ENCODE data around the gene ITGA11.
A peak's percentile ranks its signal among the peaks of the same experiment; 100 is the strongest.

Gene ITGA11

DNA sequence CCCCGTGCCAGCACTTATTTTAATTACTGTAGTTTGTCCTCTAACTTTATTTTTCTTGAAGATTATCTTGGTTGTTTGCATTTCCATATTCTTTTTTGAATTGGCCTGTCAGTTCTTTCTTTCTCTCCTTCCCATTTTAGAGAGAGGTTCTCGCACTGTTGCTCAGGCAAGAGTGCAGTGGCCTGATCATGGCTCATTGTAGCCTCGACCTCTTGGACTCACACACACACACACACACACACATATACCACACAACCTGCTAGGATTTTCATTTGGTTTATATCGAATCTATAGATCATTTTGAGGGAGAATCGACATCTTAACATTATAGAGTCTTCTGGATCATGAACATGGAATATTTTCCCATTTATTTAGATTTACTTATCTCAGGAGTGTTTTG, 145.7 kb downstream of the ITGA11 start:
- DNase-seq: no peak

DNA sequence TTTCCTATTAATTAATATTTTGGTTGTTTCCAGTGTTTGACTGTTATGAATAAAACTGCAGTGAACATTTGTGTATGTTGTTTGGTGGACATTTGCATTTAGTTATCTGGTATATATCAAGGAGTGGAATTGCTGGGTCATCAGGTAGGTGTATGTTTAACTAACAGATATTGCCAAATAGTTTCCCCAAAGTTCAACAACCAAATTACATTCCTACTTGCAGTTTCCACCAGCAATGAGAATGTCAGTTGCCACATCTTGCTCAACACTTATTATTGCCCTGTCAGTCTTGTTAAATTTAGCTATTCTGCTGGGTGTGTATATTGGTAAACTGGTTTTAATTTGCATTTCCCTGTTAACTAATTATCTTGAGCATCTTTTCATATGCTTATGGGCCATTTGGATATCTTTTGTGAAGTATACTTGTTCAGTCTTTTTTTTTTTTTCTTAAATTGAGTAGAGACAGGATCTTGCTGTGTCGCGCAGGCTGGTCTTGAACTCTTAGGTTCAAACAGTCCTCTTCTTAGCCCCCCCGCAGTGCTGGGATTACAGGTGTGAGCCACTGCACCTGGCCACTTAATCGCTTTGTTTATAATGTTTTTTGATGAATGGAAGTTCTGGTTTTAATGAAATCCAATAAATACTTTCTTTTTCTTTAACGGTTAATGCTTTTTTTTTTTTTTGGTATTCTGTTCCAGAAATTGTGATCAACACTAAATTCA, 146.5 kb downstream of the ITGA11 start:
- no peak for DNase-seq

DNA sequence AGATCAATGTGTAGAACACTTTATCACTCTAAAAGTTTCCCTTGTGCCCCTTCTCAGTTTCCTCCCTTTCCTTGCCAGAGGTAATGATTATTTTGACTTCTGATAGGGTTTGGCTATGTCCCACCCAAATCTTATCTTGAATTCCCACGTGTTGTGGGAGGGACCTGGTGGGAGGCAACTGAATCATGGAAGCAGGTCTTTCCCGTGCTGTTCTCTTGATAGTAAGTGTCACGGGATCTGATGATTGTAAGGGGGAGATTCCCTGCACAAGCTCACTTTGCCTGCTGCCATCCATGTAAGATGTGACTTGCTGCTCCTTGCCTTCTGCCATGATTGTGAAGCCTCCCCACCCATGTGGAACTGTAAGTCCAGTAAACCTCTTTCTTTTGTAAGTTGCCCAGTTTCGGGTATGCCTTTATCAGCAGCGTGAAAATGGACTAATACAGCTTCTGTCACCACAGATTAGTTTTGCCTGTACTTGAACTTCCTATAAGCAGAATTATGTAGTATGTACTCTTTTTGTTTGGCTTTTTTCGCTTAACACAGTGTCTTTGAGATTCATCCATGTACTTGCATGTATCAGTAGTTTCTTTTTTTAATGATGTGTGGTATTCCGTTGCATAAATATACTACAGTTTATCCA, 147.2 kb downstream of the ITGA11 start:
- no peak for DNase-seq

DNA sequence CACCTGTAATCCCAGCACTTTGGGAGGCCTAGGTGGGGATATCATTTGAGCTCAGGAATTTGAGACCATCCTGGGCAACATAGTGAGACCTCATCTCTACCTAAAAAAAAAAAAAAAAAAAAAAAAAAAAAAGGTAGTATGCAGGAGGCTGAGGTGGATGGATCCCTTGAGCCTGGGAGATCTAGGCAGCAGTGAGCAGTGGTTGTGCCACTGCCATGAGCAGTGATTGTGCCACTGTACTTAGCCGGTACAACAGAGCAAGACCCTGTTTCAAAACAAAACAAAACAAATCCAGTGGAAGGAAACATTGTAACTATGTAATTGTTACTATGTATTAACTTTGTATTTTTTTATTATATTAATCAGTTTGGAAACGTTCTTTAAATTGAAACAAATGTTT, 148.6 kb downstream of the ITGA11 start:
- DNase-seq: no peak

DNA sequence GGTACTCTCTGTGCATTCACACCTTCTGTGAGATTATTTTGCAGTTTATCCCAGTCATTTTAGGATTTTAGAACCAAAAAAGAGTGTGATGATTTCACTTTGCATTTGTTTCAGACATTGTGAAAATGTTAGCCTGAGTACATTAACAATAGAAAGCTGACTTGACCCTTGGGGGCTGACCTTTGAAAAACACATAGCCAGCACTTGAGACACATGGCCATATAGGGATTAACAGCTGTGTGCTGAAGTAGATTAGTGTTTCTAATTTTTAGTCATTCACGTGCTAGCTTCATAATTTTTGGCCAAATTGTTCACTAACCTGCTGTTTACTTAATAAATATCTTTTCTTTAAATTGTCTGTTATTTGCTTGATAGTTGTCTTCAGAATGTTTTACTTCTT, 151.0 kb downstream of the ITGA11 start:
- DNase-seq: no peak

DNA sequence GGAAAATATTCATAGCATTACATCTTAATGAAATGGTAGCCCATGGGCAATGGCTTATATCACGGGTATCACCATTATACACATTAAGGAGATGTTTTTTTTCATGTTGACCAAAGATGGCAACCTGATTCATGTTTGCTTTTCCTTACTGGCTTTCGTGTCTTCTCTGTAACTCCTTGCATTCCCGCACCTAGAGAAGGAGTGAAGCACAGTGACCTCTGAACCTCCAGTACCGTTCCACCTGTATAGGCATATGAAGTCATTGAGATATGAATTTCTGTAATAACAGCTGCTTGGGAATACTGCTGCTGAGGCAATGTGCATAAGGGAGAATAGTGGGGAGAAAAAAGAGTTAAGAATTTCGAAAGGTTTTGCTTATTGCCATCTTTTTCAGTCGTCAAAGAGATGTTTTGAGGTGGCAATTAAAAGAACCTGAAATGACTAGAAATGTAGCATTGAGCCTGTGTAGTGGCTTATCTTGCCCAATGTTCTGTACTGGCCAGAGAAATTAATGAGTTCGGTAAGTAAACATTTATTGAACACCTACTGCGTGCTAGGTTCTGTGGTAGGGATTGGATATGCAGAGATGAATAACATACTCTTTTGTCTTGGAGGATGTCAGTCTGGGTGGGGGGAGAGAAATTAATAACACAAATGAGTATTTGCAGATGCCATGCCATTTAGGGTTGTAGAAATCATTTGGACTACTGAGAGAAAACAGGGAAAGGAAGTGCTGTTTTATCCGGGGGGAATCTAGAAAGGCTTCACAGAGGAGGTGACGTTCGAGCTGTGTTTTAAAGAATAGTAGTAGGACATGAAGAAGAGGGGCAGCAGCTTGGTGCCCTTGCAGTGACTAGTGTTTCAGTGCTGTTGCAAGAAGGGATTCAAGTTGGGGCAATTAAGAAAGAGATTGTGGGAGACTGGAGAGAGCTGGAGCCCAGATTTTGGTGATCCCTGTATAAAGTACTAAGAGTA, 151.9 kb downstream of the ITGA11 start:
- DNase-seq: no peak

DNA sequence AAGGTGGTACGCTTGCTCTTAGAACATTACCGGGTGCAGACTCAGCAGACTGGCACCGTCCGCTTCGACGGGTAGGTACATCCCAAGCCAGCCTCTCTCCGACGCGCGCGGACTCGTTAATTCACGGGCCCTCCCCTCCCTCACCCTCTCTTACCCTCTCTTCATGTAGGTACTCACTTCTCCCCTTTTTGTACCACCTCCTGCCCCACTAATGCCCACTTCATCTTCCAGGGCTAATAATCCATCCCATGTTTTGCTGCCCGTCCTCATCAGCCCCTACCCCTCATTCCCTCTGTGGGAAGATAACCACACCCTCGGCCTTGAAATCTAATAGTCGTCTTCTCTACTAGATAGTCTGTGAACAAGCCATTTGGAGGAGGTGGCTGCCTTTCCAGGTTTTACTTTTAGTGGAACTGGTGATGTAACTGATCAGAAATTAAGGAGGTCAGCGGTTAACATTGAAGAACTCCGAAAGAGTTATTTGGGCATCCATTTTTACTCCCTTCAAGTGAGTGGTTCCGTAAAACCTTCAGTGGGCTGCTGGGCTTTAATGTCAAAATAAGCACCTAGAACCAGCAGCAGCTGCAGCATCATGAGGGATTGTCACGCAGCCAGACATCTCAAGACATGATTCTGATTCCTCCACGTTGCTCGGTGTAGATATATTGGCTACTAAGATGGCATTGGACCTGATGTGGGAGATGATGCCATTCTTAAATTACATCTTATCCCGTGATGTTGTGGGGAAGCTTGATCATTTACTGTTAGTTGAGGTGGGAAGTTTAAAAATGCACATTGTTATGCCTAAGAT, 153.2 kb downstream of the ITGA11 start:
- no peak for DNase-seq

DNA sequence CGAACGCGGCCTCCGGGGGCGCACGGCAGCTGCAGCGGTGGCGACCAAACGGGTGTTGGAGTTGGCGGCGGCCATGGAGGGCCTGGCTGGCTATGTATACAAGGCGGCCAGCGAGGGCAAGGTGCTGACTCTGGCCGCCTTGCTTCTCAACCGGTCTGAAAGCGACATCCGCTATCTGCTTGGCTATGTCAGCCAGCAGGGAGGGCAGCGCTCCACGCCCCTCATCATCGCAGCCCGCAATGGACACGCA, 153.7 kb downstream of the ITGA11 start:
- peak in 1 of 2 donors; percentile 74 for DNase-seq

DNA sequence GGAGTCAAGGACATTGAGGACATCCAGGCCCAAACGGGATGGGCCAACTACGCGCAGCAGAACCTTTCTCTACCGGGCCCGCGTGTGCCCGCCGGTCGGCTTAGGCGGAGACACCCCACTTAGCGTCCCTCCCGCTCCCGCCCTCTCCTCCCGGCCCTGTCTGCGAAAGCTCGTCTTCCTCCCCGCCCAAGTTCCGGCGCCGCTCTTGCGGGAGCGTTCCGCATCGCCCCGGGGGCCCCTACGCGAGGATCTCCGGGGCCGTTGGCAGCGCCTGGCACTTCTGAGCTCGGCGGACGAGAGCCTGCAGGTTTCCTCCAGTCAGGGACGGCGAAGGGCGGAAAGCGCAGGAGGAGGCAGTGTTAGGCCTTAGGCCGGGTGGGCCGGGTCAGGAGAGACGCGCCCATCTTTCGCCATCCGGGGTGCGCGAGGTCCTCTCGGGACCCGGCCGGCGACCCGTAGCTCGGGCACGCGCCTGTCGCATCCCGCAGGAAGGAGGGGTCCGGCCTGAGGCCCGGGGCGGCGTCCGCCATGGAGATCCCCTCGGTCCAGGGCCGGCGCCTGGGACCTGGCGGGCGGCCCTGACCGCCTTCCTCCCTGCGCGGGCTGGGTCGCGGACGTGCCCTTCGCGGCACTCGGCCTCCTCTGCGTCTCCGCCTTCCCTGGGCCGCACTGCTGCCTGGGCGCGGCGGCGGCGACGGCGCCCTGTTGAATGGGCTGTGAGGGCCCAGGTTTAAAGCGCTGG, 154.2 kb downstream of the ITGA11 start, which contains the start of gene FEM1B:
TSS of gene FEM1B (plus strand) at position 143 of the 742 bp plus-strand sequence. CDS start 673 bp downstream, outside the sequence.
- DNase-seq: peak; percentile 87 to 91

GRCh38 chr15:68277131-68277602, 154.8 kb downstream of the ITGA11 start:
- DNase-seq: no peak

GRCh38 chr15:68276668-68277067, 155.3 kb downstream of the ITGA11 start:
- no peak for DNase-seq

GRCh38 chr15:68275165-68275746, 156.7 kb downstream of the ITGA11 start:
- no peak for DNase-seq

DNA sequence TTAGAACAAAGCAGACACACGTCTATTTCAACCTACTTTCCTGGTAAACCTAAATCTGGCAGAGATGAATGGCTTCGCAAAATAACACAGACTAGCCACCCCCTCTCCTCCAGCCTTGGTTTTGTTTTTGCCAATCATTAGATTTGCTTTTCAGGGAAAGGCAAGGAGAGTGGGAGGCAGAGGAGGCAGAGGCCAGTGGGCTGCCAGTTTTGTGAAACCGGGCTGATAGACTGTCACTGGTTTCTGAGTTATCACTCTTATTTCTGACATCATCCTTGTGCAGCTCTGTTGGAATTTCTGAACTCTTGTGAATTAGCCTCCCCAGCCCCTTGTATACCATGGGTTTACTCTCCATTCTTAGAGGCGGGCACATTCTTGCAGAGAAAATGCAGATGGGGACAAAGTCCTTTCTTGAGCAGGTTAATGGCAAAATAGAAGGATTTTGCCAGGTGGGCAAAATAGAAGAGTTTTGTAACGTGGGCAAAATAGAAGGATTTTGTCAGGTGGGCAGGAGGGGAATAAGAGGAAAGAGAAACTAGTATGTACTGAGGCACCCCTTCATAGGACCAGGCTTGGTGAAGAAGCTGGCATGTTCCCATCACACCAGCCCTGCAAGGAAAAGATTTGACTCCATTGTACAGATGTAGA, 157.6 kb downstream of the ITGA11 start:
- DNase-seq: no peak

DNA sequence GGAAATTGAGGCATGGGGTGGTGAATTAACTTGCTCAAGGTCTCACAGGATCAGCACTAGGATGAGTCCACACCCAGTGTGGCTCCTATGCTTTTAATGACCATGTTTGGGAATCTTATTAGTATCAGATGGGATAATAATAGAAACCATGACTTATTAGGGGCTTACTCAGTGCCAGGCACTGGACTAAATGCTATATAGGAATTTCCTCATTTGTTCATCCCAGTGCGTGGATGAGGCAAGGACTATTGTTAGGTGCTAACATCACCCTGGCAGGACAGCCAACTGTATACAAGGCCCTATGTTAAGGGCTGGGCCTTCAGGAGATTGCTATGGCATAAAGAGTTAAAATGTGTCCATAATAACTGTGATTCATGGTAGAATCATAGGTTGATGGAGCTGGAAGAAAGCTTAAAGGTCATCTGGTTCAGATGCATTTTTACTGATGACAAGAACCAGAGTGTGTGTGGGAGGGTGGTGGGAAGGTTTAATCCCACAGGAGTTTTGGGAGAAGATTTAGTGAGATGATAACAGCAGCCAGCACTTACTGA, 159.2 kb downstream of the ITGA11 start:
- DNase-seq: no peak

GRCh38 chr15:68271854-68272471, 160.0 kb downstream of the ITGA11 start:
- no peak for DNase-seq

DNA sequence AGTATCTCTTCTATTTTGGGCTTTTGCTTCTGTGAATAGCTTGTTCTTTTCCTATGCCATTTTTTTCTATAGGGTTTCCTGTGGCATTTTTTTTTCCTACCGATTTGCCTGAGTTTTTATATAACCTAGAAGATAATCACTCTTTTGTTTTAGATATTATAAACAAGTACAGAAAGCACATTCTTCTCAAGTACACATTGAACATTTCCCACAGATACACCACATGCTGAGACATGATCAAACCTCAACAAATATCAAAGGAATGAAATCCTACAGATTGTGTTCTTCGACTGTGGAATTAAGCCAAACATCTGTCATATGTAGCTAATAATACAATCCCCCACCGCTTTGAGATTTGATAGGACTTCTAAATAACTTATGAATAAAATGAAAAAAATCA, 163.6 kb downstream of the ITGA11 start:
- DNase-seq: no peak

DNA sequence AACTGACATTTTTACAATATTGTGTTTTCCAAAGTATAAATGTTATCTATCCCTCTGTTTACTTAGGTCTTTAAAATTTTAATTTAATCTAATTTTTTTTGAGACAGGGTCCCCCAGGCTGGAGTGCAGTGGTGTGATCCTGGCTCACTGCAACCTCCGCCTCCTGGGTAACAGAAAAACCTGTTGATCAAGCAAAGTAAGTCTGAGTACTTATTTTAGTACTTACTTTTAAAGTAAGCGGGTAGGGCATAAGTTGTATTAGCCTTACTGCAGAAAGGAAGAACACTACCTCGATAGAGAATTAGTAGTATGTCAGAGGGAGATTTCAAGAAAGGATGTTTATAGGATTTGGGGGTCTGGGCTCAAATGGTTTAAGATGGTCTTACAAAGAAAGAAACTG, 166.3 kb downstream of the ITGA11 start:
- no peak for DNase-seq

- DNase-seq: no peak
Measured at GRCh38 chr15:68265081-68265480, 166.9 kb downstream of the ITGA11 start.

- no peak for DNase-seq
Measured at GRCh38 chr15:68264282-68264681, 167.7 kb downstream of the ITGA11 start.

All from CD4-positive, alpha-beta T cell treated with Interferon alpha-2 for 1 hour (primary cell).